A549 (cell line): ENCODE results near the gene GRB14.

Experiments used
- EP300 ChIP-seq, 2 experiments: fragments of >200 bp; sonication (Bioruptor Twin); formaldehyde crosslinking; IDR thresholded peaks; 2 replicates in 1 of 2; 3 replicates in 1 of 2; pipeline ENCODE4 v1.6.1; 2016 to 2017
- FOSL2 ChIP-seq, 2 experiments: fragments of 450-650 bp in 1 of 2; fragments of >200 bp in 1 of 2; sonication (Bioruptor Twin) in 1 of 2; formaldehyde crosslinking; IDR thresholded peaks; 2 replicates each; pipeline versions ENCODE4 v1.5.0 to v1.6.1; 2016 to 2020; ENCODE audit warnings: mild to moderate bottlenecking in 1 of 2, moderate library complexity in 1 of 2
- KDM5A ChIP-seq: fragments of 200-600 bp; sonication (generic); IDR thresholded peaks from 2 replicates; pipeline ENCODE4 v1.6.1; 2016; ENCODE audit warnings: antibody characterized with exemption, mild to moderate bottlenecking
- NR3C1 ChIP-seq: fragments of >200 bp; sonication (Bioruptor Twin); formaldehyde crosslinking; IDR thresholded peaks from 3 replicates; pipeline ENCODE4 v1.6.1; 2017
- POLR2A ChIP-seq: IDR thresholded peaks from 2 replicates; pipeline ENCODE4 v1.6.1; 2012; ENCODE audit warnings: mild to moderate bottlenecking, low read length
- POLR2AphosphoS2 ChIP-seq: conservative IDR thresholded peaks from 2 replicates; pipeline ENCODE4 v1.6.1; 2012; ENCODE audit warnings: low read length, improper control_type of control experiment, inconsistent platforms
- REST ChIP-seq: fragments of 200-600 bp; sonication (generic); IDR thresholded peaks from 2 replicates; pipeline ENCODE4 v1.6.1; 2016; ENCODE audit warnings: antibody characterized with exemption, mild to moderate bottlenecking, moderate library complexity
- SMC3 ChIP-seq: fragments of >200 bp; sonication (Bioruptor Twin); formaldehyde crosslinking; IDR thresholded peaks from 3 replicates; pipeline ENCODE4 v1.6.1; 2018; ENCODE audit warnings: inconsistent platforms
- ZC3H11A ChIP-seq: fragments of 450-650 bp; IDR thresholded peaks from 2 replicates; pipeline ENCODE4 v1.6.1; 2014; ENCODE audit warnings: antibody characterized with exemption, mild to moderate bottlenecking
- TF ChIP-seq, protein P1 (sequence below): fragments of >200 bp; sonication (Bioruptor Twin); formaldehyde crosslinking; IDR thresholded peaks from 3 replicates; pipeline ENCODE4 v1.5.1; 2016

GRCh38 chr2:164569378-164569777 lies 51.9 kb downstream of the GRB14 start:
- TF ChIP-seq REST (no peak), POLR2A (no peak), NR3C1 (no peak), KDM5A (no peak), EP300 (IDR thresholded peaks at IDR 0.05) (no peak), SMC3 (no peak), ZC3H11A (no peak), POLR2AphosphoS2 (no peak), FOSL2 (IDR thresholded peaks at IDR 0.05) (no peak), FOSL2 (CRISPR knock-in tag; IDR thresholded peaks at IDR 0.05) (no peak)
- TF ChIP-seq, protein P1, sequence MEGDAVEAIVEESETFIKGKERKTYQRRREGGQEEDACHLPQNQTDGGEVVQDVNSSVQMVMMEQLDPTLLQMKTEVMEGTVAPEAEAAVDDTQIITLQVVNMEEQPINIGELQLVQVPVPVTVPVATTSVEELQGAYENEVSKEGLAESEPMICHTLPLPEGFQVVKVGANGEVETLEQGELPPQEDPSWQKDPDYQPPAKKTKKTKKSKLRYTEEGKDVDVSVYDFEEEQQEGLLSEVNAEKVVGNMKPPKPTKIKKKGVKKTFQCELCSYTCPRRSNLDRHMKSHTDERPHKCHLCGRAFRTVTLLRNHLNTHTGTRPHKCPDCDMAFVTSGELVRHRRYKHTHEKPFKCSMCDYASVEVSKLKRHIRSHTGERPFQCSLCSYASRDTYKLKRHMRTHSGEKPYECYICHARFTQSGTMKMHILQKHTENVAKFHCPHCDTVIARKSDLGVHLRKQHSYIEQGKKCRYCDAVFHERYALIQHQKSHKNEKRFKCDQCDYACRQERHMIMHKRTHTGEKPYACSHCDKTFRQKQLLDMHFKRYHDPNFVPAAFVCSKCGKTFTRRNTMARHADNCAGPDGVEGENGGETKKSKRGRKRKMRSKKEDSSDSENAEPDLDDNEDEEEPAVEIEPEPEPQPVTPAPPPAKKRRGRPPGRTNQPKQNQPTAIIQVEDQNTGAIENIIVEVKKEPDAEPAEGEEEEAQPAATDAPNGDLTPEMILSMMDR, result no peak
